ENCODE measurements around the gene PRRX2. TPM values are rescaled to one million over a fixed set of nuclear protein-coding genes. Genes with fewer than 3 reads are reported as not detected.

The PRRX2 gene
- total and polyA plus RNA-seq, 4 donors, result 0.03 to 0.08 TPM; not detected in 2

- H3K4me3 ChIP-seq (ENCODE audit: low read depth in 1 of 3, low read length in 3 of 3), result no peak overlapping the region
- no peak for TF ChIP-seq TAF1 (conservative IDR thresholded peaks at IDR 0.05)
- no peak for TF ChIP-seq MAX (IDR thresholded peaks at IDR 0.05)
- no peak for TF ChIP-seq NR2F2 (IDR thresholded peaks at IDR 0.05)
- no peak for TF ChIP-seq JUND (IDR thresholded peaks at IDR 0.05)
- TF ChIP-seq FOXA2 (IDR thresholded peaks at IDR 0.05), result no peak
- no peak for TF ChIP-seq HNF4A (conservative IDR thresholded peaks at IDR 0.05)
- no peak for TF ChIP-seq HNF4G (IDR thresholded peaks at IDR 0.05)
- TF ChIP-seq, protein P1, sequence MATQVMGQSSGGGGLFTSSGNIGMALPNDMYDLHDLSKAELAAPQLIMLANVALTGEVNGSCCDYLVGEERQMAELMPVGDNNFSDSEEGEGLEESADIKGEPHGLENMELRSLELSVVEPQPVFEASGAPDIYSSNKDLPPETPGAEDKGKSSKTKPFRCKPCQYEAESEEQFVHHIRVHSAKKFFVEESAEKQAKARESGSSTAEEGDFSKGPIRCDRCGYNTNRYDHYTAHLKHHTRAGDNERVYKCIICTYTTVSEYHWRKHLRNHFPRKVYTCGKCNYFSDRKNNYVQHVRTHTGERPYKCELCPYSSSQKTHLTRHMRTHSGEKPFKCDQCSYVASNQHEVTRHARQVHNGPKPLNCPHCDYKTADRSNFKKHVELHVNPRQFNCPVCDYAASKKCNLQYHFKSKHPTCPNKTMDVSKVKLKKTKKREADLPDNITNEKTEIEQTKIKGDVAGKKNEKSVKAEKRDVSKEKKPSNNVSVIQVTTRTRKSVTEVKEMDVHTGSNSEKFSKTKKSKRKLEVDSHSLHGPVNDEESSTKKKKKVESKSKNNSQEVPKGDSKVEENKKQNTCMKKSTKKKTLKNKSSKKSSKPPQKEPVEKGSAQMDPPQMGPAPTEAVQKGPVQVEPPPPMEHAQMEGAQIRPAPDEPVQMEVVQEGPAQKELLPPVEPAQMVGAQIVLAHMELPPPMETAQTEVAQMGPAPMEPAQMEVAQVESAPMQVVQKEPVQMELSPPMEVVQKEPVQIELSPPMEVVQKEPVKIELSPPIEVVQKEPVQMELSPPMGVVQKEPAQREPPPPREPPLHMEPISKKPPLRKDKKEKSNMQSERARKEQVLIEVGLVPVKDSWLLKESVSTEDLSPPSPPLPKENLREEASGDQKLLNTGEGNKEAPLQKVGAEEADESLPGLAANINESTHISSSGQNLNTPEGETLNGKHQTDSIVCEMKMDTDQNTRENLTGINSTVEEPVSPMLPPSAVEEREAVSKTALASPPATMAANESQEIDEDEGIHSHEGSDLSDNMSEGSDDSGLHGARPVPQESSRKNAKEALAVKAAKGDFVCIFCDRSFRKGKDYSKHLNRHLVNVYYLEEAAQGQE (IDR thresholded peaks at IDR 0.05), result no peak
- peaks cover 4 to 27% (median 21%) of the 10 kb centered on the region in 4 donors for H3K4me1 ChIP-seq (ENCODE audit: control insufficient read depth in 4 of 4, insufficient read depth in 4 of 4, low read length in 3 of 4)
- H3K27me3 ChIP-seq (ENCODE audit: control insufficient read depth in 4 of 4, insufficient read depth in 4 of 4, low read length in 3 of 4), result no peaks in the 10 kb centered on the region
- 92% methylated on average over 10 of the region's 10 CpGs for WGBS
- no peaks in the 10 kb centered on the region for H3K9me3 ChIP-seq (ENCODE audit: control insufficient read depth in 4 of 4, low read length in 3 of 4)
- no peak overlapping the region for H3K27ac ChIP-seq (ENCODE audit: low read depth in 1 of 2, low read length in 2 of 2)
- peaks cover 0 to 6% (median 0%) of the 10 kb centered on the region in 4 donors for H3K36me3 ChIP-seq (ENCODE audit: control insufficient read depth in 4 of 4, insufficient read depth in 3 of 4, low read depth in 1 of 4, low read length in 3 of 4)
- no peak for DNase-seq (ENCODE audit: low spot score)
- no peak overlapping the region for H3K9ac ChIP-seq (ENCODE audit: low read depth in 1 of 2, low read length in 2 of 2)
Observed at GRCh38 chr9:129643706-129644105, 21.7 kb upstream of the PRRX2 start.

GRCh38 chr9:129644365-129644764, 21.1 kb upstream of the PRRX2 start:
- Histone ChIP-seq H3K9ac (ENCODE audit: low read depth in 1 of 2, low read length in 2 of 2) (no peak overlapping the region), H3K9me3 (ENCODE audit: control insufficient read depth in 4 of 4, low read length in 3 of 4) (no peaks in the 10 kb centered on the region), H3K27me3 (ENCODE audit: control insufficient read depth in 4 of 4, insufficient read depth in 4 of 4, low read length in 3 of 4) (no peaks in the 10 kb centered on the region), H3K4me3 (ENCODE audit: low read depth in 1 of 3, low read length in 3 of 3) (no peak overlapping the region), H3K36me3 (ENCODE audit: control insufficient read depth in 4 of 4, insufficient read depth in 3 of 4, low read depth in 1 of 4, low read length in 3 of 4) (no peaks in the 10 kb centered on the region), H3K27ac (ENCODE audit: low read depth in 1 of 2, low read length in 2 of 2) (no peak overlapping the region), H3K4me1 (ENCODE audit: control insufficient read depth in 4 of 4, insufficient read depth in 4 of 4, low read length in 3 of 4) (peaks cover 4 to 24% (median 21%) of the 10 kb centered on the region in 4 donors)
- WGBS, result 75% methylated on average over 11 of the region's 11 CpGs
- TF ChIP-seq GABPA (IDR thresholded peaks at IDR 0.05 in 1 of 2, conservative IDR thresholded peaks at IDR 0.05 in 1 of 2) (no peak), MAX (IDR thresholded peaks at IDR 0.05) (no peak), FOXA1 (IDR thresholded peaks at IDR 0.05) (no peak), HNF4A (conservative IDR thresholded peaks at IDR 0.05) (no peak), ZBTB33 (IDR thresholded peaks at IDR 0.05) (no peak), RXRA (IDR thresholded peaks at IDR 0.05) (no peak), FOXA2 (IDR thresholded peaks at IDR 0.05) (no peak), NR2F2 (IDR thresholded peaks at IDR 0.05) (no peak), TAF1 (conservative IDR thresholded peaks at IDR 0.05) (no peak), YY1 (IDR thresholded peaks at IDR 0.05) (no peak), SP1 (IDR thresholded peaks at IDR 0.05) (no peak)
- TF ChIP-seq, protein P2, sequence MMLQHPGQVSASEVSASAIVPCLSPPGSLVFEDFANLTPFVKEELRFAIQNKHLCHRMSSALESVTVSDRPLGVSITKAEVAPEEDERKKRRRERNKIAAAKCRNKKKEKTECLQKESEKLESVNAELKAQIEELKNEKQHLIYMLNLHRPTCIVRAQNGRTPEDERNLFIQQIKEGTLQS (IDR thresholded peaks at IDR 0.05), result no peak
- TF ChIP-seq, protein P1 (IDR thresholded peaks at IDR 0.05), result no peak
- DNase-seq (ENCODE audit: low spot score), result no peak

Data from liver (tissue), 9 donors.